Measurements from ENCODE around the gene ETS1.

The ETS1 gene

GRCh38 chr11:128603003-128603696, 15.8 kb upstream of the ETS1 start:
- H3K4me3 ChIP-seq, result no peak overlapping the region
- no peak for DNase-seq (ENCODE audit: low spot score)

GRCh38 chr11:128599729-128600128, 12.4 kb upstream of the ETS1 start:
- no peak overlapping the region for H3K4me3 ChIP-seq

More at GRCh38 chr11:128603003-128603696, 15.8 kb upstream of the ETS1 start:
- no peak overlapping the region for H3K27ac ChIP-seq
- TF ChIP-seq, protein P1, sequence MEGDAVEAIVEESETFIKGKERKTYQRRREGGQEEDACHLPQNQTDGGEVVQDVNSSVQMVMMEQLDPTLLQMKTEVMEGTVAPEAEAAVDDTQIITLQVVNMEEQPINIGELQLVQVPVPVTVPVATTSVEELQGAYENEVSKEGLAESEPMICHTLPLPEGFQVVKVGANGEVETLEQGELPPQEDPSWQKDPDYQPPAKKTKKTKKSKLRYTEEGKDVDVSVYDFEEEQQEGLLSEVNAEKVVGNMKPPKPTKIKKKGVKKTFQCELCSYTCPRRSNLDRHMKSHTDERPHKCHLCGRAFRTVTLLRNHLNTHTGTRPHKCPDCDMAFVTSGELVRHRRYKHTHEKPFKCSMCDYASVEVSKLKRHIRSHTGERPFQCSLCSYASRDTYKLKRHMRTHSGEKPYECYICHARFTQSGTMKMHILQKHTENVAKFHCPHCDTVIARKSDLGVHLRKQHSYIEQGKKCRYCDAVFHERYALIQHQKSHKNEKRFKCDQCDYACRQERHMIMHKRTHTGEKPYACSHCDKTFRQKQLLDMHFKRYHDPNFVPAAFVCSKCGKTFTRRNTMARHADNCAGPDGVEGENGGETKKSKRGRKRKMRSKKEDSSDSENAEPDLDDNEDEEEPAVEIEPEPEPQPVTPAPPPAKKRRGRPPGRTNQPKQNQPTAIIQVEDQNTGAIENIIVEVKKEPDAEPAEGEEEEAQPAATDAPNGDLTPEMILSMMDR (IDR thresholded peaks at IDR 0.05), result no peak

DNA sequence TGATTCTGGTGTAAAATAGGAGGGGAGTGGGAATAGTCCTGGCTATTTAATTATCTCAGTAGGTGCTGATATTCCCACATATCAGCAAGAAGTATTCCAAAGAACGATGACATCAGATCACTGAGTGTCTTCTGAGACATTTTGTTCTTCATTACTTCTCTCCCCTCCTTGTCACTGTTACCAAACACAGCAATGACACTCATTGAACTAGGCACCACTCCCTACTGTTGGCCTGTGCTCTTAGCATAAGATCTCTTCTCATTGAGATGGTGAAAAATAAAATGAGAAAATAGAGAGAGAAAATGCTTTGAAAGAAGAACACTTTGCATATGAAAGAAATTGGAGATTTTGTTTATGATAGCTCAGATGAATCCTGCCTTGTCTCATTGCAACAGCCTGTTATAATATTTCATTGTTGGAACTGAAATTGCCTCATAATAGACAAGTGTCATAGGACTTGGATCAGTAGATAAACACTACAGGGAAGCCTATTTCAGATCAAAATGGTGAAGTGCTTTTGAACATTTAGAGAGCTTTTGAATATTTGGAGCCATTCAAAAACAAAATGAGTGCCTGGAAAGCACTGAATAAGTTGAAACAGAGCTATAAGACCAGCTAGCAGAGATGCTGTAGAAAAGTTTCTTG, 11.3 kb upstream of the ETS1 start:
- TF ChIP-seq, protein P1 (IDR thresholded peaks at IDR 0.05), result no peak
- DNase-seq (ENCODE audit: low spot score), result no peak
- no peak overlapping the region for H3K4me3 ChIP-seq
- no peak overlapping the region for H3K27ac ChIP-seq

More at GRCh38 chr11:128599729-128600128, 12.4 kb upstream of the ETS1 start:
- H3K27ac ChIP-seq, result no peak overlapping the region
- TF ChIP-seq, protein P1 (IDR thresholded peaks at IDR 0.05), result no peak
- no peak for DNase-seq (ENCODE audit: low spot score)

DNA sequence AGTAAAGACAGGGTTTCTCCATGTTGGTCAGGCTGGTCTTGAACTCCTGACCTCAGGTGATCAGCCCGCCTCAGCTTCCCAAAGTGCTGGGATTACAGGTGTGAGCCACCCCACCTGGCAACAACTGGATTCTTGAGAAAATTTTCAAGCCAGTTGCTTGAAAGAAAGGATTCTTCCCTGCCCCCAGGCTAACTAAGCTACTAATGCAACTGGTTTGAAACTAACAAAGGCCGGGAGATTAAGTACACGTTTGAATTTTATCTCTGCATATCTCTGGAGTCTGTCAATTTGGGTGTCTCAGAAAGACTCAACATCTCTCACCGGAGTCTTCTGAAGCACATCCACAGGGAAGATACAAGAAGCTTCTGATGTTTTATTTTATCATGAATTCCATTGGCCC, 10.7 kb upstream of the ETS1 start:
- no peak overlapping the region for H3K4me3 ChIP-seq
- no peak overlapping the region for H3K27ac ChIP-seq
- TF ChIP-seq, protein P1 (IDR thresholded peaks at IDR 0.05), result no peak
- DNase-seq (ENCODE audit: low spot score), result no peak

DNA sequence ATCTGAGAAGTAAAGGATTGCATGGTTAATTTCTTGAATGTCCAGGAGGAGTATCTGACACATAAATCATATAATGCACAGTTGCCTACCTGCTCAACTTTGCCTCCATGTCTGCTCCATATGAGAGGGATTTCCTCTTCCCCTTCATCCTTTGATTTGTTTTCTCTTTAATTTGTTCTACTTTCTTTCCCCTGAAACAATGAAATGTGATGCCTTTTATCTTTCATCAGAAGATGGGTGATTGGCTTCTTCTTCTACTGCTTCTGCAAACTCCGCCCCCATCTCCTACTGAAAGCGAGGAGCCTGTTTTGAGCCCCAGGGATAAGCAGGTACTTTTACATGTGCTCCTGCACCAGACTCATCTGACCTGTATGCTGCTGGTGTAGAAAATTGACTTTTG, 9.9 kb upstream of the ETS1 start:
- TF ChIP-seq, protein P1 (IDR thresholded peaks at IDR 0.05), result no peak
- DNase-seq (ENCODE audit: low spot score), result no peak
- Histone ChIP-seq H3K4me3 (no peak overlapping the region), H3K27ac (no peak overlapping the region)

- TF ChIP-seq, protein P1 (IDR thresholded peaks at IDR 0.05), result no peak
- Histone ChIP-seq H3K4me3 (no peak overlapping the region), H3K27ac (no peak overlapping the region)
- no peak for DNase-seq (ENCODE audit: low spot score)
Observed at GRCh38 chr11:128596250-128596649, 8.9 kb upstream of the ETS1 start.

GRCh38 chr11:128595775-128596174, 8.4 kb upstream of the ETS1 start:
- no peak for DNase-seq (ENCODE audit: low spot score)
- H3K4me3 ChIP-seq, result no peak overlapping the region
- H3K27ac ChIP-seq, result no peak overlapping the region
- TF ChIP-seq, protein P1 (IDR thresholded peaks at IDR 0.05), result no peak

Data from coronary artery (tissue), 2 donors.